Hepatocyte (in vitro differentiated cells): ENCODE data around the gene RS1. TPM values are rescaled to one million over a fixed set of nuclear protein-coding genes. Genes with fewer than 3 reads are reported as not detected.
A peak's percentile ranks its signal among the peaks of the same experiment; 100 is the strongest.

Experiments
- DNase-seq: peaks from one replicate; pipeline ENCODE4 v3.0.0-alpha.2; 2016; ENCODE audit warnings: low spot score
- H2AFZ ChIP-seq: fragments of 200-600 bp; sonication (generic); 2 replicates; pipeline ENCODE4 v1.6.0; 2016; ENCODE audit warnings: antibody characterized with exemption, mild to moderate bottlenecking
- H3K27ac ChIP-seq: fragments of 200-600 bp; sonication (generic); 2 replicates; pipeline ENCODE4 v1.5.1; 2016; ENCODE audit warnings: mild to moderate bottlenecking
- H3K27me3 ChIP-seq: fragments of 200-600 bp; sonication (generic); 2 replicates; pipeline ENCODE4 v1.6.1; 2016
- H3K36me3 ChIP-seq: fragments of 200-600 bp; sonication (generic); replicated peaks from 2 replicates; pipeline ENCODE4 v1.5.1; 2016; ENCODE audit warnings: low read depth; ENCODE audit not compliant: insufficient read depth
- H3K4me1 ChIP-seq: fragments of 200-600 bp; sonication (generic); 2 replicates; pipeline ENCODE4 v1.5.1; 2016; ENCODE audit warnings: mild to moderate bottlenecking, moderate library complexity; ENCODE audit not compliant: insufficient read depth
- H3K4me2 ChIP-seq: fragments of 200-600 bp; sonication (generic); 2 replicates; pipeline ENCODE4 v1.6.0; 2016
- H3K4me3 ChIP-seq: fragments of 200-600 bp; sonication (generic); 2 replicates; pipeline ENCODE4 v1.5.1; 2016; ENCODE audit warnings: mild to moderate bottlenecking
- H3K79me2 ChIP-seq: fragments of 200-600 bp; sonication (generic); 2 replicates; pipeline ENCODE4 v1.6.0; 2017; ENCODE audit warnings: mild to moderate bottlenecking
- H3K9me2 ChIP-seq: fragments of 200-600 bp; sonication (generic); replicated peaks from 2 replicates; pipeline ENCODE4 v1.6.0; 2017; ENCODE audit warnings: mild to moderate bottlenecking; ENCODE audit not compliant: insufficient read depth
- H3K9me3 ChIP-seq: fragments of 200-600 bp; sonication (generic); 2 replicates; pipeline ENCODE4 v1.5.1; 2016; ENCODE audit warnings: low read depth, mild to moderate bottlenecking
- H4K20me1 ChIP-seq: fragments of 200-600 bp; sonication (generic); 2 replicates; pipeline ENCODE4 v1.6.0; 2016; ENCODE audit warnings: mild to moderate bottlenecking; ENCODE audit not compliant: insufficient read depth, poor library complexity, severe bottlenecking
- CTCF ChIP-seq: fragments of 200-600 bp; sonication (generic); IDR thresholded peaks from 2 replicates; pipeline ENCODE4 v1.5.1; 2016; ENCODE audit warnings: antibody characterized with exemption, mild to moderate bottlenecking; ENCODE audit not compliant: poor library complexity
- EZH2 ChIP-seq: fragments of 200-600 bp; sonication (generic); IDR thresholded peaks from 2 replicates; pipeline ENCODE4 v1.6.1; 2016; ENCODE audit warnings: antibody characterized with exemption, mild to moderate bottlenecking, borderline replicate concordance
- EZH2phosphoT487 ChIP-seq: fragments of 200-600 bp; sonication (generic); IDR thresholded peaks from one replicate; pipeline ENCODE4 v1.6.1; 2018; ENCODE audit warnings: antibody characterized with exemption, mild to moderate bottlenecking, low read depth, moderate library complexity; ENCODE audit not compliant: unreplicated experiment, severe bottlenecking
- WGBS: methylation state at CpG from one replicate; pipeline ENCODE4 v1.1.6; 2016; ENCODE audit warnings: low lambda C conversion rate; ENCODE audit errors: missing lambda C conversion rate; 5-methylcytosine and 5-hydroxymethylcytosine counted together
- polyA plus RNA-seq: library from polyadenylated mRNA; unstranded; fragments of >200 nt; fragmentation: Nextera tagmentation; extraction: Ambion mirVana; gene quantifications from 2 replicates; pipeline ENCODE4 v1.2.1, GENCODE V29; 2016
- total RNA-seq: library from RNA; depleted of rRNA; stranded (reverse); fragments of >200 nt; gene quantifications from 2 replicates; pipeline ENCODE4 v1.2.3, GENCODE V29; 2014

Gene RS1
- total and polyA plus RNA-seq, 2 experiments from 2014 or later: 0.43 TPM; not detected in 1

GRCh38 chrX:18630934-18631333 lies 41.0 kb downstream of the RS1 start:
- no peak overlapping the region for H3K4me2 ChIP-seq
- no peaks in the 10 kb centered on the region for H3K9me2 ChIP-seq
- no peaks in the 10 kb centered on the region for H3K4me1 ChIP-seq
- H3K79me2 ChIP-seq: no peaks in the 10 kb centered on the region
- H3K9me3 ChIP-seq: no peaks in the 10 kb centered on the region
- H3K4me3 ChIP-seq: no peak overlapping the region
- H4K20me1 ChIP-seq: no peaks in the 10 kb centered on the region
- TF ChIP-seq EZH2 (no peak), CTCF (no peak), EZH2phosphoT487 (no peak)
- no peak for DNase-seq
- H3K27me3 ChIP-seq: no peaks in the 10 kb centered on the region
- H2AFZ ChIP-seq: no peak overlapping the region
- WGBS: 66% methylated on average over 8 of the region's 8 CpGs
- no peaks in the 10 kb centered on the region for H3K36me3 ChIP-seq
- peak overlapping the region; percentile 46 for H3K27ac ChIP-seq

GRCh38 chrX:18624599-18624998 lies 47.3 kb downstream of the RS1 start:
- WGBS: 64% methylated on average over 2 of the region's 2 CpGs
- H3K9me2 ChIP-seq: no peaks in the 10 kb centered on the region
- H3K9me3 ChIP-seq: no peaks in the 10 kb centered on the region
- peak overlapping the region; percentile 42 for H3K27ac ChIP-seq
- no peaks in the 10 kb centered on the region for H3K79me2 ChIP-seq
- peaks cover 4% of the 10 kb centered on the region for H3K4me1 ChIP-seq
- TF ChIP-seq EZH2 (no peak), EZH2phosphoT487 (no peak), CTCF (no peak)
- H3K4me2 ChIP-seq: no peak overlapping the region
- DNase-seq: no peak
- no peaks in the 10 kb centered on the region for H4K20me1 ChIP-seq
- H3K4me3 ChIP-seq: no peak overlapping the region
- H3K36me3 ChIP-seq: no peaks in the 10 kb centered on the region
- no peak overlapping the region for H2AFZ ChIP-seq
- no peaks in the 10 kb centered on the region for H3K27me3 ChIP-seq

GRCh38 chrX:18620349-18620748 lies 51.6 kb downstream of the RS1 start:
- no peaks in the 10 kb centered on the region for H3K36me3 ChIP-seq
- peak; percentile 41 for DNase-seq
- H4K20me1 ChIP-seq: no peaks in the 10 kb centered on the region
- peak overlapping the region; percentile 88 for H3K27ac ChIP-seq
- H3K4me2 ChIP-seq: peak overlapping the region; percentile 33
- H3K9me3 ChIP-seq: no peaks in the 10 kb centered on the region
- no peaks in the 10 kb centered on the region for H3K27me3 ChIP-seq
- WGBS: 43% methylated on average over 8 of the region's 8 CpGs
- H3K4me1 ChIP-seq: peaks cover 12% of the 10 kb centered on the region
- no peaks in the 10 kb centered on the region for H3K9me2 ChIP-seq
- H3K4me3 ChIP-seq: no peak overlapping the region
- H2AFZ ChIP-seq: no peak overlapping the region
- no peak for TF ChIP-seq EZH2
- no peak for TF ChIP-seq EZH2phosphoT487
- no peak for TF ChIP-seq CTCF
- no peaks in the 10 kb centered on the region for H3K79me2 ChIP-seq

GRCh38 chrX:18619288-18619687 lies 52.6 kb downstream of the RS1 start:
- Histone ChIP-seq H3K9me2 (no peaks in the 10 kb centered on the region), H2AFZ (no peak overlapping the region), H3K79me2 (no peaks in the 10 kb centered on the region), H4K20me1 (no peaks in the 10 kb centered on the region), H3K4me3 (no peak overlapping the region), H3K27me3 (no peaks in the 10 kb centered on the region), H3K4me1 (peaks cover 12% of the 10 kb centered on the region), H3K4me2 (peak overlapping the region; percentile 33), H3K36me3 (no peaks in the 10 kb centered on the region), H3K9me3 (no peaks in the 10 kb centered on the region), H3K27ac (peak overlapping the region; percentile 69)
- 74% methylated on average over 2 of the region's 2 CpGs for WGBS
- no peak for DNase-seq
- TF ChIP-seq CTCF: no peak
- no peak for TF ChIP-seq EZH2phosphoT487
- TF ChIP-seq EZH2: no peak
